Effector memory CD8-positive, alpha-beta T cell (primary cell): ENCODE data around the gene MYO10.
"Not testable (repeated sequence)": the region's sequence is repeated elsewhere in the genome, so short reads cannot be mapped to it uniquely, and the experiment has no call there.

ENCODE experiments used
- ATAC-seq: fragments of 150-1000 bp; cut with Tn5 transposase; replicated peaks from 2 replicates; pipeline ENCODE4 v1.10.0; 2021; ENCODE audit warnings: mild to moderate bottlenecking, moderate library complexity
- DNase-seq, 3 experiments: peaks; one replicate each; pipeline ENCODE4 v3.0.0; 2021
- H3K27ac Mint-ChIP-seq, 2 donors: one replicate each; pipeline ENCODE4 v1.8.0; 2022; ENCODE audit warnings: mild to moderate bottlenecking in 2 of 2, mixed read lengths in 2 of 2, moderate library complexity in 2 of 2
- H3K27me3 Mint-ChIP-seq, 2 donors: one replicate each; pipeline ENCODE4 v1.8.0; 2022; ENCODE audit warnings: mixed read lengths in 2 of 2
- H3K36me3 Mint-ChIP-seq: one replicate; pipeline ENCODE4 v1.8.0; 2022; ENCODE audit warnings: mild to moderate bottlenecking, moderate library complexity, mixed read lengths; ENCODE audit not compliant: insufficient read depth
- H3K4me1 Mint-ChIP-seq, 2 donors: one replicate each; pipeline ENCODE4 v1.8.0; 2022; ENCODE audit warnings: low read depth in 2 of 2, mixed read lengths in 2 of 2
- H3K4me3 Mint-ChIP-seq, 2 donors: one replicate each; pipeline ENCODE4 v1.8.0; 2022; ENCODE audit warnings: mild to moderate bottlenecking in 2 of 2, mixed read lengths in 2 of 2, moderate library complexity in 2 of 2
- H3K9me3 Mint-ChIP-seq, 2 donors: one replicate each; pipeline ENCODE4 v1.8.0; 2022; ENCODE audit warnings: mixed read lengths in 2 of 2

The MYO10 gene

DNA sequence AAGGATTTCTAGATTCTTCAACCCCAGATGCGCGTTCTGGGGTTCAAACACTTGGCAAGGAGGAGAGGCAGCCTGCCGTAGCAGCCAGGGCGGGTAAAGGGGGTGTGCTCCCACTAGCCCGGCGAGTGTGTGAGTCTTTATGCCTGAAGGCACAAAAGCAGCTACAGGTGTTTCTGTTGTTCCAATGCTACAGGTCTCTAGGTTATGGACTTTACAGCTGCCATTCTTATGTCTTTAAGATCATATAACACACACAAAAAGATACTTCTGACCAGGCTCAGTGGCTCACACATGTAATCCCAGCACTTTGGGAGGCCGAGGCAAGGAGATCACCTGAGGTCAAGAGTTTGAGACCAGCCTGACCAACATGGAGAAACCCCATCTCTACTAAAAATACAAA, 185.6 kb downstream of the MYO10 start:
- Mint-ChIP-seq H3K27ac (no peak overlapping the region), H3K9me3 (no peaks in the 10 kb centered on the region), H3K4me3 (no peak overlapping the region), H3K36me3 (no peaks in the 10 kb centered on the region), H3K27me3 (no peaks in the 10 kb centered on the region), H3K4me1 (no peaks in the 10 kb centered on the region)
- ATAC-seq (no peak), DNase-seq (no peak)

DNA sequence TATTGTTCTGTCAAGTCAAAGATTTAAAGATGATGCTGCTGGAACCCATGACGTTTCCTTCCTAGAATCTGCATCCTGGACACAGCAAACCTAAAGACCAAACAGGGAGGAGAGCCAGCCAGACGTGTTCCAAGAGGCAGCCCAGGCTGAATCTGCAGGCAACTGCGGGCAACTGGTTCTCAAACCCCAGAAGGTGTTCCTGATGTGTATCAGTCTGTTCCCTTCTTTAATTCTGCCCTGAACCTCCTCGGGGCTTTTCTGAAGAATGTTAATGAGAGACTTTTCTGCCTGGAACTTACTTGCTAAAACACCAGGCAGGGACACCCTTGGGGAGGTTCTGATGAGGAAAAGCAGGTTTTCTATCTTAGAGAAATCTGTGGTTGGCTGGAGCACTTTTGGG, 186.5 kb downstream of the MYO10 start:
- DNase-seq, result no peak
- Mint-ChIP-seq H3K9me3 (no peaks in the 10 kb centered on the region), H3K27ac (no peak overlapping the region), H3K4me1 (no peaks in the 10 kb centered on the region), H3K27me3 (no peaks in the 10 kb centered on the region), H3K36me3 (no peaks in the 10 kb centered on the region), H3K4me3 (no peak overlapping the region)
- ATAC-seq, result no peak

DNA sequence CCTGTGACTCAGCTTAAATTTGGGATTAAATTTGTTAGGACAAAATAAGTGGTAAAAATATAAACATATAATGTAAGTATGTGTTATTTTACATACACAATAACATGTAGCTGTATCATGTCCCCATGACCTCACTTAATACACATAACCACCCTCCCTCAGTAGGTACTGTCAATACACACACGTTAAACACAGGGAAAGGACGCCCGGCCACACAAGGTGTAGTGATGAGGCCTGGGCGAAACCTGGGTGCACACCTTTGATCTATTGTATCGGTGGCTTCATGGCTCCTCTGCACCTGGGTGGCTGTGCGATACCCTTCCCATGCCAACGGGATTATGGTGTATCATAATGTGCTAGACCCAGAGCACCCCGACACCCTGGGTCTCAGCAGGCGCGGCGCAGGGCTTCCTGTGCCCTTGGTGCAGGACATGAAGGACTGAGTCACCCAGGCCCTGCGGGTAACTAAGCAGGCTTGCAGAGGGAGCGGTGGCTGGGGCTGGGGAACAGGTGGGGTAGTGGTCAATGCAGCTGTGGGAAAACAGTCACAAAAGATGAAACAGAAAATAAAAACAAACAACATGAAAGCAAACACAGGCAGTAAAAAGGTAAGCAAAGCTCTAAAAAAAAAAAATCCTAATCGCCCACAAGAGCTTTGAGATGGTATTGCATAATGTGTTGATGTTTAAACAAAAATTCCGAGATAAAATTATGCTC, 191.8 kb downstream of the MYO10 start:
- ATAC-seq (no peak), DNase-seq (no peak)
- Mint-ChIP-seq H3K36me3 (no peaks in the 10 kb centered on the region), H3K4me3 (no peak overlapping the region), H3K27ac (no peak overlapping the region), H3K9me3 (no peaks in the 10 kb centered on the region), H3K4me1 (no peaks in the 10 kb centered on the region), H3K27me3 (peaks cover 0 to 22% of the 10 kb centered on the region in 2 donors)

DNA sequence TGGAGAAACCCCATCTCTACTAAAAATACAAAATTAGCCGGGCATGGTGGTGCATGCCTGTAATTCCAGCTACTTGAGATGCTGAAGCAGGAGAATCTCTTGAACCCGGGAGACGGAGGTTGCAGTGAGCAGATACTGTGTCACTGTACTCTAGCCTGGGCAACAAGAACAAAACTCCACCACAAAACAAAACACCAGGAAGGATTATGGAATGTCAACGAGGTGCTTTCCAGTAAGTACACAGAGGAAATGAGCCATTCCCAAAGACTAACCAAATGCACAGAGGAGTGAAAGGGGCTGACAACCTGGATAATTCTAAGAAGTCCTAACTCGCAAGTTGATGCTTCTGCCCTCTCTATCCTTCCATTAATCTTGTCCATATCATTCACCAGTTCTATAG, 193.2 kb downstream of the MYO10 start:
- Mint-ChIP-seq H3K27ac (no peak overlapping the region), H3K4me3 (no peak overlapping the region), H3K4me1 (no peaks in the 10 kb centered on the region), H3K36me3 (no peaks in the 10 kb centered on the region), H3K9me3 (no peaks in the 10 kb centered on the region), H3K27me3 (peaks cover 0 to 22% of the 10 kb centered on the region in 2 donors)
- ATAC-seq (no peak), DNase-seq (no peak)

DNA sequence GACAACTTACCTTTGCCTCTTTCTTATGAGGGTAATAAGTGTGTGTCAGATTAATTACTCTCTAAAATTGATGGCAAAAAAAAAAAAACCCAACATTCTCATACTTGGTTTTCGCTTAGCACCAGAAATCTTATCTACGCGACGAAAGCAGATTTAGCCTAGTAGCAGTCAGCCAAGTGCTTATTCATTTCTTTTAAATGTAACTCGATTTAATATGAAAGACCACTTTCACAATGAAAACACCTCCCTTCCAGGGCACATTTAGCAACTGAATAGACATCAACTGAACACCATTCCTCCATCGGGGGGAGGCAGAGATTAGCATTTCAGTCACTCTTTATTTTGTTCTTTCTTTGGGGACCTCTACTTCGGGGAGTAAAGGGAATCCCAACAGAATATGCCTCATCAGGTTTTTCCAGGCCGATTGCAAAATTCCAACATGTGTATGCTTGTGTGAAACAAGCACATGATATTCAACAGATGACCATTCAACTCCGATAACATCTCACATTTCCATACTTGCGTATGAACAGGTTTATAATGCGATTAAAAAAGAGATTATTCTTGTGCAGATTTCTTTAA, 195.2 kb downstream of the MYO10 start:
- Mint-ChIP-seq H3K27me3 (peaks cover 2 to 28% of the 10 kb centered on the region in 2 donors), H3K4me3 (no peak overlapping the region), H3K36me3 (no peaks in the 10 kb centered on the region), H3K9me3 (no peaks in the 10 kb centered on the region), H3K4me1 (no peaks in the 10 kb centered on the region), H3K27ac (no peak overlapping the region)
- ATAC-seq, result no peak
- no peak for DNase-seq

DNA sequence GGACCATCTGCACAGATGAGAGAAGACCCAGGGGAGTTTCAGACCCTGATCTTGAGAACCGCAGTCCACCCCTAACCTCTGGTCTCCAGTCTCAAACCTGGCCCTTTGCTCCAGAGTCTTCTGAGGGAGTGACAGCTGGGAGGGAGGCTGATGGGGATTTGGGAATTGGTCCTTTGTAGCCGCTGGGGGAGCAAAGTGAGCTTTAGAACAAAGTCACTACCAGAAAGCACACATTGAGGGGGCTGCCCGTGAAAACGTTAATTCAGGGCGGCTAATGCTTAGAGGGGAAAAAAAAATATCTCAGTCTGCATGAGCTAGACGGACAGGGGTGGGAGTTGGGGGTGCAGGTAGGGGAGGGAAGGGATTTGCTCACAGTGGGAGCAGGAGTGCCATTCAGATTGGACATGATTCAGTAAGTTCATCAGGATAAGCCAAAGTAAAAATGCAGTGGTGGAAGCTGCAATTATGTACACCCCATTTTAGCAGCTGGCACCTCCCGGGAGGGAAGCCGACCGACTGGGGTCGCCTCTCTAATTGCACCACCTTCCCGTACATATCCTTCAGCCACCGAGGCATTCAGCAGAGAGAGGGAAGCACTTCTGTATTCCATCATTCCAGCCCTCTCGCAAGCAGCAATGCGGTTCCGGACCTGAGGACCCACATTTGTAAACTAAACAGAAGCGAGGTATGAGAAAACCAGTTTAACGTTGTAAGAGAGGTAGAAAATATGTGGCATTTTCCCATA, 195.8 kb downstream of the MYO10 start:
- Mint-ChIP-seq H3K4me3 (no peak overlapping the region), H3K9me3 (no peaks in the 10 kb centered on the region), H3K27me3 (peaks cover 6 to 35% of the 10 kb centered on the region in 2 donors), H3K36me3 (no peaks in the 10 kb centered on the region), H3K27ac (no peak overlapping the region), H3K4me1 (no peaks in the 10 kb centered on the region)
- DNase-seq (no peak), ATAC-seq (no peak)

DNA sequence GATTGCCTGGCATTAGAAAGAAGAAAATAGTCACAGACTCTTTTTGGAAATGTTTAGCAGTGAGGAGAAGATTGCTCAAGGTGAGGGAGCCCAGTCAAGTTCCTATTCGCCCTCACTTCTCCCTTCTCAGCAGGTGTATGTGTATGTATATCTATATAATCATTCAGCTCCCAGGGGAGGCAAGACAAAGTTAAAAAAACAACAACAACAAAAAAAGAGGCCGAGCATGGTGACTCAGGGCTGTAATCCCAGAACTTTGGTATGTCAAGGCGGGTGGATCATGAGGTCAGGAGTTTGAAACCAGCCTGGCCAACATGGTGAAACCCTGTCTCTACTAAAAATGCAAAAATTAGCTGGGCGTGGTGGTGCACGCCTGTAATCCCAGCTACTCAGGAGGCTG, 197.7 kb downstream of the MYO10 start:
- H3K36me3 Mint-ChIP-seq, H3K9me3 Mint-ChIP-seq, ATAC-seq, DNase-seq, H3K27ac Mint-ChIP-seq, H3K4me1 Mint-ChIP-seq, H3K4me3 Mint-ChIP-seq: not testable (repeated sequence)
- H3K27me3 Mint-ChIP-seq, result peaks cover 6 to 35% of the 10 kb centered on the region in 2 donors

DNA sequence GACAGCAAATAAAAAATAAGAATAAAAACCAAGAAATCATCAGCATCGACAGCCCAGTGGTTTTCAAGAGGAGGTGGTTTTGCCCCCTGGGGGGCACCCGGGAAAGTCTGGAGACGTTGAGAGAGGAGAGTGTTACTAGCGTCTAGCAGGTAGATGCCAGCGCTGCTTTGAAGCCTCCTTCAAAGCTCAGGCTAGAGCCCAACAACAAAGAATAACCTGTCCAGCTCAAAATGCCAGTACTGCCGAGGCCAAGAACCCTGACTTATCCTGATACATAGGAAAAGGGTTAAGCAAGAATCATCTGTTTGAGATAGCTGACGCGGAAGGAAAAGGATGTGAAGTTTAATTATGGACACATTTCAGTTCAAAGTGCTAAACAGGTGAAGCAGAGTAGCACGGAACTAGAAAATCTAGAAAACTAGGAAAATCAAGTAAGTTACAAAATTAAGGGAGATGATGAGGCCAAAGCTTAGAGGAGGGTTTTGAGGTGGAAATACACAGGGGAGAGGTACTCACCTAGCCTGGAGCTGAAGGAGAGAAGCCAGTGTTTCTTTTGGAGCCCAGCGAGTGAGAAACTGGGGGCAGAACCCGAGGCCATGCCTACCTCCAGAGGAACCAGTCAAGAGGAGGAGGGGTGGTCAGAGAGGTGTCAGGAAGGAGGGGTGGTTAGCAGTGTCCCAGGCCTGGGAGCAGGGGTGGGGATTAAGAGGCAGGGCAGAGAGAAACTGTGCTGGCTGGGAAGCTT, 198.3 kb downstream of the MYO10 start:
- Mint-ChIP-seq H3K27me3 (peaks cover 6 to 35% of the 10 kb centered on the region in 2 donors), H3K9me3 (no peaks in the 10 kb centered on the region), H3K27ac (no peak overlapping the region), H3K4me1 (no peaks in the 10 kb centered on the region), H3K36me3 (no peaks in the 10 kb centered on the region), H3K4me3 (no peak overlapping the region)
- no peak for DNase-seq
- ATAC-seq, result no peak

DNA sequence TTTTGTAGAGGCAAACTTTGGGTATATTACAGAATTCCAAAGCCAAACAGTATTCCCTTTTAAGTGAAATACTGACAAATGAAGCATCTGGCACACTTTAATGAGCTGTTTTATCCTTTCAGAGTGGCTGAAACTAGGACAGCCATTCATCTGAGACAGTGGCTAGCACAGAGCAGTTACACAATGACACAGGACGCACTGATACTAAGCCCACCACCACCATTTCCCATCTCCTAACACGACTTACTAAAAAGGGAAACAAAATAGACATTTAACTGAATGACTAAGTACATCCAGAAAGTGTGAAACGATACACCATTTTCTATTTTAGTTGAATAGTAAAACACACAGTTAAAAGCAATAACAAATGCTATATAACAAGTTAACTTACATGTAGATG, 198.9 kb downstream of the MYO10 start:
- no peak overlapping the region for H3K4me3 Mint-ChIP-seq
- peaks cover 6 to 30% of the 10 kb centered on the region in 2 donors for H3K27me3 Mint-ChIP-seq
- no peaks in the 10 kb centered on the region for H3K9me3 Mint-ChIP-seq
- no peak for ATAC-seq
- H3K27ac Mint-ChIP-seq, result no peak overlapping the region
- no peaks in the 10 kb centered on the region for H3K4me1 Mint-ChIP-seq
- DNase-seq, result no peak
- H3K36me3 Mint-ChIP-seq, result no peaks in the 10 kb centered on the region

DNA sequence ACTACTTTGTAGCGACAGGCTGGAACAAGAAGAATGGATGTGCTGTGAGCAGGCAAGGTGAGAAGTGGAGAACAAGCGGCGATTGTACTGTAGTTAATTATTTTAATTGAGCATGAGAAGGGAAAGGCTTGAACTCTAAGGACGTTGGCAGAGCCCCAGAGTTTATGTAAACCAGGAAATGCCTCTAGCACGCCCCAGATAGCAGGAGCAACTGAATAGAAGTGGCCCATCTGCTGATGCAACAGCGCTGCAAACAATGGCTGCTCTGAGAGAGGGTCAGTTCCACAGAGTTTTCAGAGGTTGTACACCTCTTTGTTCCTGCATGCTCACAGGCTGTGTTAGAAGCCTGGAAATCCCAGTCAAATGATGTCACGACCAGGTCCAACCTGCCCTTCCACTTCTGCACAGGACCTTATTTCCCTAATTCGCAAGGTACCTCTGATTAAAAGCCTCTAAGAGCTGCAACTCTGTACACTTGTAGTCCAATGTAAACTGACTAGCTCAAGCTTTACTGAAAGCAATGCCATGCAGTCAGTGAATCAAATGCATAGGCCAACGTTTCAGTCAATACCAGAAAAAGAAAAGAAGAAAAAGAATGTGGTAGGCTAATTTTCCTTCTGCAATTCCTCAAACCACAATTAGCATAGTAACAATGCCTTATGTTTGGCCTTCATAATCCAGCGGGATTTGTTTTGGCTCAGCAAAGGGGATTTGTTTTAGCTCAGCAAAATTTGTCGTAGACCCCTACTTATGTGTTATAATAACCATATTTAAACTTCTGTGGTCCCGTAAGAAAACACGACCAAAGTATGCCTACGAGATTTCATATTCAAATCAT, 199.7 kb downstream of the MYO10 start:
- H3K27me3 Mint-ChIP-seq, result peaks cover 6 to 22% of the 10 kb centered on the region in 2 donors
- no peaks in the 10 kb centered on the region for H3K4me1 Mint-ChIP-seq
- H3K9me3 Mint-ChIP-seq, result no peaks in the 10 kb centered on the region
- ATAC-seq, result no peak
- H3K4me3 Mint-ChIP-seq, result no peak overlapping the region
- H3K36me3 Mint-ChIP-seq, result no peaks in the 10 kb centered on the region
- DNase-seq, result no peak
- H3K27ac Mint-ChIP-seq, result no peak overlapping the region

DNA sequence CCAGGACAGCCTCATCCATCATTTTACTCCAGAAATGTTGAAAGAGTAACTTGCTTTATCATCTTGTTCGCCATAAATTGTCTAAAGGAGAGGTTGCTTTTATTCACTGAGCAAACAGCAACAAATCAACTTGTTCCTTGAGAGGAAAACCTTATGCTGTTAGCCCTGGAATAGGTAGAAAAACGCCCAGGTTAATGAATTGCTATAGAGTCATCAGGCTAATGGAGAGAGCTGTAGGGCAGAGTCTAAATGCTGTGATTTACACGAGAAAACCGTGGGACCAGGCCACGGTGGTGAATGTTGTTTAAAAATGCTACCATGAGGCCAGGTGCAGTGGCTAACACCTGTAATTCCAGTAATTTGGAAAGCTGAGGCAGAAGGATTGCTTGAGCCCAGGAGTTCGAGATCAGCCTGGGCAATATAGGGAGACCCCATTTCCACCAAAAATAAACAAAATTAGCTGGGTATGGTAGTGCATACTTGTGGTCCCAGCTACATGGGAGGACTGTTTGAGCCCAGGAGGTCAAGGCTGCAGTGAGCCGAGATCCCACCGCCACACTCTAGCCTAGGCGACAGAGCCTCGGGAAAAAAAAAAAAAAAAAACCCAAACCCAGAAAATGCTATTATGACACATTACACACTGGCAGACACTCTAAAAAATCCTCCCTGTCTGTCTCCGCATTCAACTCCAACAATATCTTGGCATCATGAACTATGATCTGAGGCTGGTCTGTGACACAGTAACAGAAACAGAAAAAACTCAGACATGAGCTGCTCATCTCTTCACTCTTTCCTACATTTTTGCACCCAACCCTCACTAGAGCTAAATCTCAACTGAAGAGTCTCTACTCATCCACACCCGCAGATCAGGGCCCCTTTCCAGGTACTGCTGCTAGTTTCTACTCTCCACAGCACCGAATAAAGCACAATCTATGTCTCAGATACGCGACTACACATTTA, 200.7 kb downstream of the MYO10 start:
- H3K27me3 Mint-ChIP-seq, result peaks cover 10 to 29% of the 10 kb centered on the region in 2 donors
- no peaks in the 10 kb centered on the region for H3K4me1 Mint-ChIP-seq
- no peaks in the 10 kb centered on the region for H3K36me3 Mint-ChIP-seq
- no peak for ATAC-seq
- H3K27ac Mint-ChIP-seq, result no peak overlapping the region
- H3K9me3 Mint-ChIP-seq, result no peaks in the 10 kb centered on the region
- H3K4me3 Mint-ChIP-seq, result no peak overlapping the region
- no peak for DNase-seq

DNA sequence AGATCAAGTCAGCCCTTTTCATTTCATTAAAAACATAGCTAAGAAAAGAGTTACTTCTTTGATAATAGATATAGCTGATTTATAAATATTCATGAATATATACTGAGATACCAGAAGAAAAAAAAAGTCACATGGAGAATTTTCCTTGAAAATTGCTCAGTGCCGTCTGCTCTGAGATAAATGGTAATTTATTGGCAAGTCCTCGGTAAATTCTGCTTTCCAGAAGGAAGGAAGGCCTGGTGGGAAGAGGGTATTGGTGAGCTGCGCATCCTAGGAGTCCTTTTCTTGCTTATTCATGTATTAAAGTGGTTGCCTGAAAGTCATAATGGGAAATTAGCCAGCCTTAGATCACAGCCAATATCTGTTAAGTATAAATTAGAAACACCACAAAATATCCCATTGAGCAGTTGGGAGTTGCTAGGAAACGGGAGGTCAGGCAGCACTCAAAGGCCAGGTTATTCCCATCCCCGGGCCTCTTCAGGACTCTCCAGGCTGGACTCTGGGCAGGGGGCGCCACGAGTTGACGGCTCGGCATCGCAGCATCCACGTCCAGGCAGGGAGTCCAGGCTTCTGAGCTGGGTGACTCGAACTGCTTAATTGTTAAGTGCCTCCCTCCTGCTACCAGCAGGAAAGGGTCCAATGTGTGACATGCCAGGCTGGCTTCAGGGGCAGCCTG, 202.6 kb downstream of the MYO10 start:
- no peak overlapping the region for H3K27ac Mint-ChIP-seq
- H3K4me1 Mint-ChIP-seq, result no peaks in the 10 kb centered on the region
- H3K9me3 Mint-ChIP-seq, result no peaks in the 10 kb centered on the region
- peaks cover 11 to 27% of the 10 kb centered on the region in 2 donors for H3K27me3 Mint-ChIP-seq
- H3K4me3 Mint-ChIP-seq, result no peak overlapping the region
- no peaks in the 10 kb centered on the region for H3K36me3 Mint-ChIP-seq
- no peak for DNase-seq
- no peak for ATAC-seq
